TTC549 (cell line): ENCODE data around the gene ARID5B.

Experiments used
- FAIRE-seq: peaks from 2 replicates; lab custom pipeline; 2012; peaks lifted over from hg19 to GRCh38; lab: Jason Lieb, UNC

ARID5B gene

GRCh38 chr10:62080905-62081304 lies 179.4 kb downstream of the ARID5B start:
- no peak for FAIRE-seq

DNA sequence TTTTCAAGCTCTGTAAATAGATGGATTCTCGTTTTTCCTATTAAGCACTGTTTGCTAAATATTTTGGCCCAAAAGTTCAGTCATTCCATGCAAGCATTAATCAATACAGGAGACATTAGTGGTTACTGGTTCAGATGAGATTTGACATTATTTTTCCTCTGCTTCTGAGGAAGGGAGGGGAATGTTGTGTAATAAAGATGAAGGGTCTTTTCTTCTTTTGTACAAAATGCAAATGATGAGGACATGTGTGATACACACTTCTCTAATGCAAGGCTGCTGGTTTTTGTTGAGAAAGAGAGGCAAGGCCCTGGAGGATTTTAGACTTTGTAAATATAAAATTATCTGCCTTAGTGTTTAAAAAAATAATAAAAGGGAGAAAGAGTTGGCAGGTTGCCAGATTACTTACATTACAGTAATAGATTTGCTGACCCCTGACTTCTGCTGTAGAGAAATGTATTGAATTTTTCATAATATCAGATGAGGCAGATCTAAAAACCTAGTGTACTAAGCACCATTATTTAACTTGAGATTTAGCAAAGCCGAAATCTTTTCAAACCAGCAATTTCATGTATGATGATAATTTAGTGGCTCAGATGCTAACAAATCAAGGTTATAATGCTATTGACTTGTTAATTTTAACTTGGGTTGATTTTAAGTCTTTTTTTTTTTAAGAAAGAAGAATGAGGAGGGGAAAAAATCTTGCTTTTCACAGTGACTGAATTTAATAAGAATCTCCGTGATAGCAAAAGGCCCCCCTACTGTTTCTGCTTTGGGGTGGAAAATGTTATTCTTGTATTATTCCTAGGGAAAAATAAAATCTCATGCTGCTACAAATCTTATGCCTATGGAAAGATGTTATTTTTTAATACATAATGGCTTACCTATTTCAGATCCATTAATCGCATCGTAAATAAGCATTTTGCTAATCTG lies 180.1 kb downstream of the ARID5B start:
- no peak for FAIRE-seq

- FAIRE-seq: no peak
Observed at GRCh38 chr10:62082271-62082656, 180.8 kb downstream of the ARID5B start.

DNA sequence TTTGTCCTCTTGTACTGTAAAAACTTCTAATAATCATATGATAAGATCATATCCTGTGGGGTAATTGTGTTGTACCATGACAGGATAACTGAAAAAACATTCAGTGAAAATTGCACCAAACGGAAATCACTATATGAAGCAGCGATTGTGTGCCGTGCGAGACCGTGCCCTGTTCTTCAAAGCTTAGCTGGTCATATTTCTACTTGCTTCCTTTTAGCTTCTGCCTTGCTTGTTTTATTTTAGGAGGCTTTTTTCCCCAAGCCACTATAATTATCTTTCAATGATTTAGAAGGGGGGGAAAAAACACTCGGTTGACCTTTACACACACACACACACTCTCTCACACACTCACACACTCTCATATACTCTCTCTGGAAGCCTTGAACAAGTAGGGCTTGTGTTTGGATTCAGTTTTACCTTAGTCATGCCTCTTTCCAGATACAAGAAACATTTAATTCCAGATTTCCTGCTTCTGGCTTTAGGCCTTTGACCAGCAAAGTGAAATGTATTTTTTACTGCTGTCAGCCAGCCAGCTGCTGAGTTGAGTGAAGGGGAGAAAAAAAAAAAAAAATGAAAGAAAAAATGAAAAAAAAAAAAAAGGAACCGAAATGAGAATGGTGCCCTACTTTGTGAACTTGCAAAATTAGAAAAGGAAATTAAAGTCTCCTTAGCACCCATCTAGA lies 181.4 kb downstream of the ARID5B start:
- FAIRE-seq: no peak

DNA sequence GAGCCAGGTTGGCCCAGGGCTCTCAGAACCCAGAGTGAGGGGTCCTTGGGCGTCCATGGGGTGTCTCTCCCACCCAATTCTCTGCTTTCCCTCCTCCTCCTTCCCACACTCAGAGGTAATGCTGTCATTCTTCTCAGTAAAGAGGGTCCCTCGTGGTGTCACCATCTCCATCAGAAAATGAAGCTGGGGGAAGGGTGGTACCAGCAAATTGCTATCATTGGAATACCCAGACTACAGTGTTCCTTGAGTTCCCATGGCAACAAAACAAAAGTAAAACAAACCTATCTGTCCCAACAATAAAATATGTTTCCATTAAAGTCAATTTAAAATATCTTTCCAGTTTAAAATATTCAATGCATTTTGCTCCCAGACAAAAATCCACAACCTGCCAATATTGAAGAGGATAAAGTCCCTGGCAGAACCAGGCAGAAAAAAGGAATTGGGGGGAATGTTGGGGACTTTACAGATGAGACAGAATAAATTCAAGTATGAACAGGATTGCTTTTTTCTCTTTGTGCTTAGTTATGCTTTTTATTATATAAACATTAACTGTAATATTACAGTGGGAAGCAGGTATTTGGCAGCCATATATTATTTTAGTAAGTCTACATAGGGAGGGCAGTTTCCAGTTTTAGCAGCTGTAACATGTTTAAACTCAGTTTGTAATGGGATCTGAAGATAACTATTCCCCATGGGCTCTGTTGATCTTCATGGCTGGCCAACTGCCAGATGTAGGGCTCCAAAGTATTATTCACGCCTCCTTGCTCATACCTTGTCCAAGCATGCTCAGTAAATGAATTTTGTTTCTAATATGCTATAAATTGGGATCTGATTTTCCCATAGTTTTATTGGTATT lies 182.1 kb downstream of the ARID5B start:
- FAIRE-seq: no peak

GRCh38 chr10:62084451-62084850 lies 183.0 kb downstream of the ARID5B start:
- FAIRE-seq: no peak

DNA sequence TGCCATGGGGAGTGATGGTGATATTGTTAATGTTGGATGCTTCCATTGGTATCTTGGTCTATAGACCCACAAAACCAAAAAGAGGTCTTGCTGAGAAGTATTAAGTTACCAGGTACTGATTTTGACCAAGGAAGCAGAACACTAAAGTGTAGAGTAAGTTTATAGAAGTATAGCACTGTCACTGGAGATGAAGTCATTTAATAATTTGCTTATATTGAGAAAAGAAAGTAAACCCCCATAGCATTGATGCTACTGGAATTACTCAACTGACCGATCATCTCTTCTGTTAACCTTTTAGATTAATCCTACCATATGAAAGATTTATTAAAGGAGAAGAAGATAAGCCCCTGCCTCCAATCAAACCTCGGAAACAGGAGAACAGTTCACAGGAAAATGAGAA lies 183.9 kb downstream of the ARID5B start:
- FAIRE-seq: no peak

GRCh38 chr10:62085821-62086220 lies 184.3 kb downstream of the ARID5B start:
- FAIRE-seq: no peak

DNA sequence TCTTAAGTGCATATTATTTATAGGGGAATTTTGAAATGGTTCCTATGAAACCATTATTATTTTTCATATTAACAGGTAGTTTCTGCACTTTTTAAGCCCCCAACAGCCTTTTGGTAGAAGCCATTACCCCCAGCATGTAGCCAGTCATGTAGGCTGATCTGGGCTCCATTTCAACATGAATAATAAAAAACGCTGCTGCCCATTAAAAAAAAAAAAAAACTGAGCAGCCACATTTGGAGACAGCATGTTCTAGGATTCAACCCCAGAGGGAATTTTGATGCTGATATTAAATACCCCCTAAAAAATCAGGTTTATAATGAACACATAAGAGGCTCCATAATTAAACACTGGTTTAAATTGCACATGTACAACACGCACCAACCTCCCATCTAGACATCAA lies 185.8 kb downstream of the ARID5B start:
- FAIRE-seq: no peak

DNA sequence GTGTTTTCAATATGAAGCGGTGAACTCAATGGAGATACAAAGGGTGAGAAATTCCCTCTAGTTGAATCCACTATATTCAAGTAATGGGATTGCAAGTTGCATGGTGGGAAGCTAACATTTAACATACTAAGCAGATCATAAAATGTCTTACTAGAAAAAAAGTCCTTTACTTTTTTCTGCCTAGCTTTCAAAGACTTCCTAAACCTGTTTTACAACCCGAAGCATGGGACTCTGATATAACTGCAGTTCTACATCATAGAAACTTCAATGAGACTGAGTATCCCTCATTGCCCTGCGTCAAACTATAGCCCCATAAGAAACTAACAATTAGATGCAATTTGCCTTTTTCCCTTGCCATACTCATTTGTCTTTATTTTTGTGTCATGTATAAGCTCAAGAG lies 187.3 kb downstream of the ARID5B start:
- FAIRE-seq: no peak

DNA sequence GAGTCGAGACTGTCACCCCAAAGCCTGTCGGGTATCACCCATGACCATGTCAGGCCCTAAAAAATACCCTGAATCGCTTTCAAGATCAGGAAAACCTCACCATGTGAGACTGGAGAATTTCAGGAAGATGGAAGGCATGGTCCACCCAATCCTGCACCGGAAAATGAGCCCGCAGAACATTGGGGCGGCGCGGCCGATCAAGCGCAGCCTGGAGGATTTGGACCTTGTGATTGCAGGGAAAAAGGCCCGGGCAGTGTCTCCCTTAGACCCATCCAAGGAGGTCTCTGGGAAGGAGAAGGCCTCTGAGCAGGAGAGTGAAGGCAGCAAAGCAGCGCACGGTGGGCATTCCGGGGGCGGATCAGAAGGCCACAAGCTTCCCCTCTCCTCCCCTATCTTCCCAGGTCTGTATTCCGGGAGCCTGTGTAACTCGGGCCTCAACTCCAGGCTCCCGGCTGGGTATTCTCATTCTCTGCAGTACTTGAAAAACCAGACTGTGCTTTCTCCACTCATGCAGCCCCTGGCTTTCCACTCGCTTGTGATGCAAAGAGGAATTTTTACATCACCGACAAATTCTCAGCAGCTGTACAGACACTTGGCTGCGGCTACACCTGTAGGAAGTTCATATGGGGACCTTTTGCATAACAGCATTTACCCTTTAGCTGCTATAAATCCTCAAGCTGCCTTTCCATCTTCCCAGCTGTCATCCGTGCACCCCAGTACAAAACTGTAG lies 191.0 kb downstream of the ARID5B start:
- no peak for FAIRE-seq

DNA sequence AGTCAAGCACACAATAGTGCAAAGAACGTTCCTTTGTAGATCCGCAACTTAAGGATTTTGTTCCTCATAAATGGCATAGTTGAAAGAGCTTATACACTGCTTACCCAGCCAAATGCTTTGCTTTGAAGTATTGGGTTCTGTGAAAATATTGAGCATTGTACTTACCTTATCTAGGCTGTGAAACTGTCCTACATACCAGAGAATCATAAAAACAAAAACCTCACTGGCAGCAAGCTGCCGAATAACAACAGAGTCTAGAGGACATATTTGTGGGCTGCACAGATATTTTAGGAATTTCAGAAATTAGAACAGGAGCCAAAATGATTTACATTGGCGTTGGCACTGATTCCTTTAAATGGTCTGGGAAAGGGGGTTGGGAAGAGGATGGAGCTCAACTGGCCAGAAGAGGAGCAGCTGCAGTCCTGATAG lies 192.4 kb downstream of the ARID5B start:
- no peak for FAIRE-seq

- FAIRE-seq: no peak
Observed at GRCh38 chr10:62095181-62096122, 194.0 kb downstream of the ARID5B start.

- FAIRE-seq: no peak
Observed at GRCh38 chr10:62096256-62096933, 194.9 kb downstream of the ARID5B start.

GRCh38 chr10:62098278-62099121 lies 197.0 kb downstream of the ARID5B start:
- no peak for FAIRE-seq

- FAIRE-seq: no peak
Observed at GRCh38 chr10:62099299-62099698, 197.8 kb downstream of the ARID5B start.

GRCh38 chr10:62103857-62104256 lies 202.4 kb downstream of the ARID5B start:
- FAIRE-seq: no peak

DNA sequence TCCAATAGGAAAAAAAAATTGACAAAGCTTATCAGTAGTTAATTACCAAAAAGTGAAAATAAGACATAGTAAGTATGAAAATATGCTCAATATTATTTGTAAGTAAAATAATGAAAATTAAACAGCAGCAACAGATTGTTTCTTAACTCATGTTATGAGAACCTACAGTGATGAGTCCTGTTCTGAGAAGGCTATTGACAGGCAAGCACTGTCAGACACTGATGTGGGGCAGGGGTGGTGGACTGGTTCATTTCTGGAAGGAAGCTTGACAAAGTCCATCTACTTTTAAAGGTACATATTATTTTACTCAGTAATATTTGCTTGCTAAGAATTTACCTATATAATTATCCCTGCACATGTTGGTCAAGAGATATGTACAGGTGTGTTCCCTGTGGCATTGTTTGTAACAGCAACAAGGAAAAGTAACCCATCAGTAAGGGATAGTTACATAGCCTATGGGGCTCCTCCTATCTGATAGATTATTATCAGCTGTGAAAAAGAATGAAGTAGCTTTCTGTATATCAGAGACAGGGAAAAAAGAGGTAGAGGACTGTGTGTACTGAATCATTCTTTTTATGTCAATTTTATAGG lies 205.5 kb downstream of the ARID5B start:
- FAIRE-seq: no peak
